Measurements from ENCODE around the gene COL9A3. TPM values are rescaled to one million over a fixed set of nuclear protein-coding genes. Genes with fewer than 3 reads are reported as not detected.

Gene COL9A3
- total RNA-seq, 1 donor from 2014 or later: 2.9 TPM

DNA sequence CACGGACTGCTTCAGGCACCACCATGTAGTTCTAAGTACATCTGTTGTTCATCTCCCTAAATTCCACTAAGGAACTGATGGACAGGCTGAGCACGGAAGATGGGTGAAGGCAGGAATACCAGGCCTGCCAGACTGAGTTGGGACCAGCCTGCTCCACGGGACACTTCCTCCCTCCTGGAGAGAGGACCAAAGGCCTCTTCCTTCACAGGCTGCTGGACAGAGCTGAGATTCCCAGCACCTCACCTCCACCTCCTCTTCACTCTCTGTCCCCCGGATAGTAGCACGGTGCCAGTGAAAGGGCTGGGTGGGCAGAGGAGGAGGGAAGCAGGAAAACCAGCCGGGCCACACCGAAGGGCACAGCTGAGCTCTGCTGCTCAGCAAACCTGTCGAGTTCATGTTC, 67.7 kb downstream of the COL9A3 start:
- intact Hi-C loops (cut with micrococcal nuclease): no loop called here
- DNase-seq: no peak
- no peak for ATAC-seq

DNA sequence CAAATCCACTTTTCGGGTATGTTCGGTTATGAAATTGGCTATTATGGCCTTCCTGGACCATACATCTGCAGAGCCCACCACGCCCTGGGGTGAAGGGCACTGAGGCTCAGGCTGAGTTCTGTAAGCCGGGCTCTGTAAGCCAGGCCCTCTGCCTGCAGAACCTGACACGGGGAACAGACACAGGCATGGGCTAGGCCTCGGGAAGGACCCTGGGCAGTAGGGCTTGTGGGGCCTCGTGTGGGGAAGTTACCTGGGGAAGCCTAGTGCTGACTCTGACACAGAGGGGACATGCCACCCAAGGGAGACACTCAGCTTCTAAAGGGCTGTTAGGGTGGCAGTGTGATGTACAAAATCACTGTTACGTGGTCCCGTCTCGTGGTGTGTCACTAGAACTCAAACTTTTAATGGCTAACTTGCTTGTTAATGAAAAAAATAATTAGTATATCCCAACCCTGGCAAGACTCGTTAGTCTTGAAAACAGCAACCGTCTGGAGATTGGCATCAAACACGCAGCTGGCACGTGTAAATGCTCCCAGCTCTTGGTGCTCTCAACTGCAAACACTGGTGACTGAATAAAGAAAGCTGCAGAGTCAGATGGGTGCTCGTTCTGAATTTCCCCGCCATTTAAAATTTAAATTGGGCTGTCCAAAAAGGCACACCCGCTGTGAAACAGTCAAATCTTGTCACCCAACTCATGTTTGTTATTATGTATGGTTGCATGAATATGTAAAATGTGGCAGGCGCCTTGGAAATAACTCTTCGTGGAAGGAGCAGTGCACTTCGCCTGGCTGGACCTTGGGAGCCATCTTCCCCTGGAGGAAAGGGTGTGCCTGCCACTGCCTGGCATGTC, 68.4 kb downstream of the COL9A3 start:
- ATAC-seq (no peak), DNase-seq (no peak)
- intact Hi-C loops (cut with micrococcal nuclease): no loop called here

DNA sequence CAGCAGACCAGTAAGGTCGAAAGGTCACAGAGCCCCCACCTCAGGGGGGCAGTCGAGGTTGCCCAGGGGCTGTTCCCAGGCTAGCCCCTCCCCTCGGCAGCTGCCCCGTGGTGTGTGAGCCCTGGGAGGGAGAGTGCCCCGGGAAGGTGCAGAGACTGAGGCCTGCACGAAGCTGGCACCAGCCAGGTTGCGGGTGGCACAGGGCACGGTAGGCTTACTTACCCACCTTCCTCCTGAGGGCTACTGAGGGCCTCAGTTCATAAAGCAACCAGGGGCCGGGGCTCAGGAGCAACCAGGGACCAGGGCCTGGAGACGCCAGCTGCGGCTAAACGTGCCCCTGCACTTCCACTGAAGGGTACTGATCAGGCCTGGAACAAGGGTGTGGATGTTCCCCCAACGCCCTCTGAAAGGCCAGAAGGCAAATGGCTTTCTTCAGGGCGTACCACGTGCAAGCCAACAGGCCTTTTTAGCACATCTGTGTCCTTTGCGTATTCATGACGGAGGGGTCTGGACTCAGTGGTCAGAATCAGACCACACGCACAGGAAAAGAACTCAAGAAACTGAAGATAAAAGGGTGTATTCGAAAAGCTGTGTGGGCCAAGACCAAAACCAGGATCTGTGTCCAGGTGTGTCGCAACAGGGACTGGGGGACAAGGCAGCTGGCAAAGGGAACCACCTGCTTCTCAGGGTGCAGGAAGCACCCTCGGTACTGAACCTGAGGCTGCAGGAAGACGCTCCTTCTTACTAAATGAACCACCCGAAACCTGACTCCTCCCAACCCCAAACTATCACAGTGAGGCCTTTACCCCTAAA, 69.3 kb downstream of the COL9A3 start:
- DNase-seq (no peak), ATAC-seq (no peak)
- intact Hi-C loops (cut with micrococcal nuclease): no loop called here

GRCh38 chr20:62886709-62887058, 69.8 kb downstream of the COL9A3 start:
- intact Hi-C loops (cut with micrococcal nuclease): no loop called here
- no peak for DNase-seq
- ATAC-seq: no peak

- peak; percentile 87 for ATAC-seq
- intact Hi-C loops (cut with micrococcal nuclease): no loop called here
- DNase-seq: peak; percentile 82
Measured at GRCh38 chr20:62887152-62887859, 70.5 kb downstream of the COL9A3 start.

- ATAC-seq (no peak), DNase-seq (no peak)
- intact Hi-C loops (cut with micrococcal nuclease): no loop called here
Measured at GRCh38 chr20:62887860-62888239, 71.0 kb downstream of the COL9A3 start.

DNA sequence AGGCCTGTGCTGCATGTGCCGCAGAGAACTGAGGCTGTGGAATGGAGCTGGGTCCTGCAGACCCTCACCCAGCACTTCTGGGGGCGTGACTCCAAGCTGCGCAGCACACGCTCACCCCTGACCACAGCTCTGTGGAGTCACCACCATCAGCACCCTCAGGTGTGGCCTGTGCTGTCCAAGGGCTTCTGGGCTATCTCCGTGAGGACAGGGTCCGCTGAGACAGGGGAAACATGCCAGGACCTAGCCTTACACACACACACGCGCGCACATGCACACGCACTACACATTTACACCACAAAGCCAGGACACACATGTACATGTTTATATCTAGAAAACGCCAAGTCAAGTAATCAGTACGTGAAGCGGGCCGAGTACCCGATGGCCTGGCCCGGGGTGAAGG, 71.6 kb downstream of the COL9A3 start:
- ATAC-seq: no peak
- intact Hi-C loops (cut with micrococcal nuclease): no loop called here
- DNase-seq: no peak

GRCh38 chr20:62888910-62889309, 72.1 kb downstream of the COL9A3 start:
- DNase-seq (no peak), ATAC-seq (no peak)
- intact Hi-C loops (cut with micrococcal nuclease): no loop called here

DNA sequence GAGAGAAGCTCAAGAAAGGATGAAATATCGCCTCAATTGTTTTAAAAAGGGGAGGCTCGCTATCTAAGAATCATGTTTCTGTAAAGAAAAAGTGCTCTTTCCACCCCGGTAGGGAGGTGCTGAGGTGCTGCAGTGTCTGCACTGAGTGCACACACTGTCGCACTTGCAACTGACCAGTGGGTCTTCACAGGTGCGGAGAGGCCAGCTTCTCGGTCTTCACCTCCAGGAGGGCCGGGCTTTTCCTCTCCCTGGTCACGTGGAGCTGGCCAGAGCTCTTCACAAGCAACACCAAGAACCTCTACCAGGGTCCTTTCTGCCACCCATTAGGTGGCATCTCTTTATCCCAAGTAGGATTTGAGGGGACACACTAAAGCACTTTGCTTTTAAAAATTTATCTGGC, 72.6 kb downstream of the COL9A3 start:
- ATAC-seq (no peak), DNase-seq (no peak)
- intact Hi-C loops (cut with micrococcal nuclease): no loop called here

- intact Hi-C loops (cut with micrococcal nuclease): no loop called here
- ATAC-seq: no peak
- DNase-seq: no peak
Measured at GRCh38 chr20:62889871-62890270, 73.0 kb downstream of the COL9A3 start.

DNA sequence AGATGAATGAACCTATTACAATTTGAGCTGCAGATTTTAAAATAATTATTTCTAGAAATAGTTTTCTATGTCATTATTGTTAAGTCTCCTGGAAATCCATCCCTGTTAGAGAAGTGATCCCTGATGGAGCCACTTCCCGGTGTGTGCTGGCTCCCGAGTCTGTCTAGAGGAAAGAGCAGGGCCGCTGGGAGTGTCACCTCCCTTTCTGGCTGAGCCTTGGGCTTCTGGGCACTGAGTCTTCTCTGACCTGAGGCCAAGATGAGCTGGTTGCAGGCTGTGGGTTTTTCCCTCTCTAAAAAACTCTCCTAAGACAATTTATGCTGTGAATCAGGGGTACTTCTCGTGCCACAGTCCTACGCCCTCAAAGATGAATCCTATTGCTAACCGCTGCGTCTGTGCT, 73.6 kb downstream of the COL9A3 start:
- ATAC-seq (no peak), DNase-seq (no peak)
- intact Hi-C loops (cut with micrococcal nuclease): no loop called here

Other genes with a start within 250 kb of the COL9A3 start
- 9.4 TPM for gene SLCO4A1, start 174.5 kb upstream of the COL9A3 start, total RNA-seq
- not detected for gene NTSR1, start 108.2 kb upstream of the COL9A3 start, total RNA-seq
- 11.1 TPM for gene MRGBP, start 20.6 kb upstream of the COL9A3 start, total RNA-seq
- 21.0 TPM for gene OGFR, start 12.2 kb upstream of the COL9A3 start, total RNA-seq
- gene TCFL5, start 44.8 kb downstream of the COL9A3 start, total RNA-seq: 6.1 TPM
- gene DIDO1, start 109.5 kb downstream of the COL9A3 start, total RNA-seq: 38.3 TPM
- gene GID8, start 121.1 kb downstream of the COL9A3 start, total RNA-seq: 16.1 TPM
- gene SLC17A9, start 135.7 kb downstream of the COL9A3 start, total RNA-seq: 1.5 TPM
- not detected for gene BHLHE23, start 189.9 kb downstream of the COL9A3 start, total RNA-seq

Data from left ventricle myocardium superior (tissue), 1 donor.